Activated naive CD4-positive, alpha-beta T cell (primary cell): ENCODE results near the gene YY1.
"Not testable (repeated sequence)": the region's sequence is repeated elsewhere in the genome, so short reads cannot be mapped to it uniquely, and the experiment has no call there.

Source experiments
- DNase-seq, 4 experiments: peaks; one replicate each; lab custom pipeline; 2025; lab: John Stamatoyannopoulos, UW

The YY1 gene

DNA sequence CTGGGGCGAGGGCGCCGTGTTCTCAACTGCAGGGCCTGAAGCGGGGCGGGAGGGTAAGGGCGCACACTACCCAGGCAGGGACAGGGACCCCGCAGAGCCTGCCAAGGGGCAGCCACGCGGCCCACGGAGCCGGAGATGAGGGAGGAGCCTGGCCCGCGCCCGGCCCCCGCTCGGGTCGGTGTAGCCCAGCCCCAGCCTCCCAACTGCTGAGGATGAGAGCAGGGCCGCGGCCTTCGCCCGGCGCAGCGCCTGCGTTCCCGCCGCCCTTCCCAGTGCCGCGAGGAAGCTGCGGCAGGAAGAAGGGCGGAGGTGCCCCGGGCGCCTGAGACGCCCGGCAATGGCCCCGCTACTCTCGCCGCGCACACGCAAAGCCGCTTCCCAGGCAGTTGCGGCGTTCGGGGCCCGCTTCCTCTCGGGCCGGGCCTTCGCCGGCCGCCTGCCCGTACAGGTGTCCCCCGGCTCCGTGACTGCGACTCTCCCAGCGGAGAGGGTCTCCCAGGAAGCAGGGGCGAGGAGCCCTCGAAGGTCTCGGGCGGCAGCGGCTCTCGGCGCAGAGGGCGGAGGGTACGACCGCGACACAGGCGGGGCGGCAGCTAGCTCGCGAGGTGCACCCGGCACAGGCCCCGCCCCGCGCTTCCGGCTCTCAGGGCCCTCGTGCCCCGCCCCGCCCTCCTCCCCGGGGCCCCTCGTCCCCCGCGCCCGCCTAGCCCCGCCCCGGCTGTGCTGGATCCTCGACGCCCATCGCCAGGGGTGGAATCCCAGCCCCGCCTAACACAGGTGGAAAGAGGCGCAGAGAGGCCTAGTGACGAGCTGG, 24.8 kb upstream of the YY1 start:
- peak; percentile 74 to 93 (median 81) for DNase-seq

DNA sequence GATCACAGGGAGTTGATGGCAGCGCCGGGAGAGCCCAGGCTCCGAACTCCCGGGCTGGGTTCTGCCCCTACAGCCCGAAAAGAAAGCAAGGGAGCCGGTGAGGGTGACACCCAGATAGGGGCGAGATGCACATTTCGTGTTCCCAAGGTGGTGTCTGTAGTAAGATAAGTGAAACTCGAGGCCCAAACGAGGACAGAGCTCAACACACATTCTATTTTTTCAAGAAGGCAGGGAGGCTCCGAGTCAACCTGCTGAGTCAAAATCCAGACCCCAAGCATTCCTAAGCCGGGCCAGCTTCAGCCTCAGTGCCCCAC, 24.2 kb upstream of the YY1 start:
- DNase-seq, result no peak

DNA sequence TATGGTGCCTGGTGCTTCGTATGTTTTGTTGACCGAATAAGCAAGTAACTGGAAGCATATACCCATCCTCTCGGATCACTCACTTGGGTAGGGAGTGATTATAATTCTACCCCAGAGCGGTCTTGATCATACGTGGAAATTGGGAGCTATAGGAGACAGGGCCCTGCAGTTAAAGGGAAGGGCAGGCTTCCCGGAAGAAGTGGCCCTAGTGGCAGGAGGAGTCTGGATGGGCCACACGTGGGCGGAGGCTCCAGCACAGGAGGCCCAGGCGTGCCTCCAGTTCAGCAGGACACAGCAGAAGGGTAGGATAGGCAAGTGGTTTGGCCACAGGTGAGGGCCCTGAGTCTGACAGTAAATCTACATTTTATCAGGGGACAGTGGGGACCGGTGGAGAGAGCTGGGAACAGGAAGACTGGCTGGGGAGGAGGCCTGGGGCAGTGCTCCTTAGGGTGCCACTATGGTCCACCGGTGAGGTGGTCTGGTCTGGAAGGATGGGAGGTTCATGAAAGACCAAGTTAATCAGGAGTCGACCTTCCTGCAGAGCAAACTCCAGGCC, 23.5 kb upstream of the YY1 start:
- DNase-seq, result no peak

DNA sequence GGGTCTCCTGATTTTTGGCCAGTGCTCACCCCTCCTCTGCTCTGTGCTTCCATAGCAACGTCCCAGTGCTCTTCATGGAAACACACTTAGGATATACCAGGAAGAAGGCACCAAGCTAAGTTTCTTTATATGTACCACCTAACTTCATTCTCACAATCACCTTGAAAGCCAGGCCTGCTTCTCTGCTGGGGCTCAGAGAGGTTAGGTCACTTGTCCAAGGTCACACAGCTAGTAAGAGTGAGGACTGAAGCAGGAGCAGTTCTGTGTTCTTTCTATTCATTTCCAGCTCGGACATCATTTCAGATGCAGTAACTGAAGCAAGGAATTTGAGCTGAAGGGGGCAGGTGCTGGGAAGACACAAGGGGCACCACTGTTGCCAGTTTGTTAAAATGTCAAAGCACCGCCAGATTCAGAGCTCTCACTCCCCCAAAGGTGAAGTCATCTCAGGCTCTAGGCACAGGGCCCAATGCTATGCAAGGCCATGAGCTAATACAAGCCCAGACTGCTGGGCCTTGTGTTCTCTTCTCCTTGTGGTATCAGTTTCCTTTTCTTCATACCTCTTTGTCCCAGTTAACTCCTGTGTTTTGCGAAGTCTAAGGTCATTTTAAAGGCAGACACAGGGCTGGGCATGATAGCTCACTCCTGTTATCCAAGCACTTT, 19.7 kb upstream of the YY1 start:
- DNase-seq, result no peak

DNA sequence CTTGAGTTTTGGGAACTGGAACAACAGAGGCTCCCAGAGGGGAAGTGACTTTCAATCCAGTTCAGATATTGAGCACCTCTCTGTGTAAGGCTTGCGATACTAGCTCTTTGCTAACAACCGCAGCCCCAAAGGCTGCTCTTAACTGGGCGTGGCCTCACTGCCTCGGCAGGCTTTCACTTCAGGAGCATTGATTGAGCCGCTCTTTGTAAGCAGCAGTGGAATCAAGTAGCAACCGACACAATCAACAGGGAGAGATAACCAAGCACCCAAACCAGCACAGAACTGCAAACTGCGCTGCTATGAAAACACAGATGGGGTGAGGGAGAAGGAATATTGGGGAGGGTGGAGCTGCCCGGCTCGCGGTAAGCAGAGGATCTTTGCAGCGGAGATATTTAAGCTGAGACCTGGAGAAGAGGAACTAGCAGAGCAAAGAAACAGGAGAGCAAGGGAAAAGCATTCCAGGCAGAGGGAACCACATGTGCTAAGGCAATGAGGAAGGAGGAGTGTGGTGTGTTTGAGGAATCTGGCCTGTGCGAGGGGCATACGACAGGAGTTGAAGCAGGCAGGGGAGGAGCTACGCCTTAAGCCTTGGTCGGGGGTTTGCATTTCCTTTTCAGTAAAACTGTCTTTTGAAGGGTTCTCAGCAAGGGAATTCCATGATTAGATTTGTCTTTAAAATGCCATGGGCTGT, 17.3 kb upstream of the YY1 start:
- peak; percentile 12 to 62 (median 26) for DNase-seq

DNA sequence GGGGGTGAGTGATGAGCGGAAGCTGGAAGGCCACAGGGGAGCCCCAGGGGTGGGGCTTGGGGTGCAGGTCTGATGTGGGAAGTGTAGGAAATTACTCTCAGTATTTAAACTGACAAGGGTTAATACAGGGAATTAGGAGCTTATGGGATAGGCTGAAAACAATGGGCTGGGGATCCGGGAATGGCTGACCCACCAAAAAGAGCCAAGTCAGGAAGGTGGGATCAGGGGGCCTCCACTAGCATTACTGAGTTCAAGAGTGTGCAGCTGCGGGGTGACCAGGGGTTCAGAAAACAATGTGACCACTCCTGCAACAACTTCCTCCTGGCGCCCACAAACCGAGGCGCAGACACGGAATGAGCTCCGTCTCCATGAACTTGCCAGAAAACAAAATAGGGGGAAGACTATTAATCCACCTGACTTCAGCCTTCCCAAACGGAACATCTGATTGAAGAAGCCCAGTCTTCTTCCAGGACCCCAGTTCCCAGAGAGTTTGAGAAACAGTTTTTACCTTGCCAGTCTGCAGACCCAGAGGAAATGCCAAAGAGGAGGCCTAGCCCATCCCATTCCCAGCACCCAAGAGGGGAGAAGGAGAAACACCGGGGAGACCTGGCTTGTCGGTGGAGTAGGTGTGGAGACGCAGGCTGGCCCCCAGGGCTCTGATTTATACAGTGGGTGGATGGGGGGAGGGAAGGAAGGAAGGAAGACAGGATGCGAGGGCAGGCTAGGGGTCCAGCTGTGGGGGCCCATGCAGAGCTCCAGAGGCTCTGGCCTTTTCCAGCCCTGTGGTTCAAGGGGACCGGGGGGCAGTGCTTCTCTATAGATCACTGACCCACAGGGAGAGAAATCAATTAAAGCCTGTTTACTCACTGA, 16.5 kb upstream of the YY1 start:
- DNase-seq, result no peak

DNA sequence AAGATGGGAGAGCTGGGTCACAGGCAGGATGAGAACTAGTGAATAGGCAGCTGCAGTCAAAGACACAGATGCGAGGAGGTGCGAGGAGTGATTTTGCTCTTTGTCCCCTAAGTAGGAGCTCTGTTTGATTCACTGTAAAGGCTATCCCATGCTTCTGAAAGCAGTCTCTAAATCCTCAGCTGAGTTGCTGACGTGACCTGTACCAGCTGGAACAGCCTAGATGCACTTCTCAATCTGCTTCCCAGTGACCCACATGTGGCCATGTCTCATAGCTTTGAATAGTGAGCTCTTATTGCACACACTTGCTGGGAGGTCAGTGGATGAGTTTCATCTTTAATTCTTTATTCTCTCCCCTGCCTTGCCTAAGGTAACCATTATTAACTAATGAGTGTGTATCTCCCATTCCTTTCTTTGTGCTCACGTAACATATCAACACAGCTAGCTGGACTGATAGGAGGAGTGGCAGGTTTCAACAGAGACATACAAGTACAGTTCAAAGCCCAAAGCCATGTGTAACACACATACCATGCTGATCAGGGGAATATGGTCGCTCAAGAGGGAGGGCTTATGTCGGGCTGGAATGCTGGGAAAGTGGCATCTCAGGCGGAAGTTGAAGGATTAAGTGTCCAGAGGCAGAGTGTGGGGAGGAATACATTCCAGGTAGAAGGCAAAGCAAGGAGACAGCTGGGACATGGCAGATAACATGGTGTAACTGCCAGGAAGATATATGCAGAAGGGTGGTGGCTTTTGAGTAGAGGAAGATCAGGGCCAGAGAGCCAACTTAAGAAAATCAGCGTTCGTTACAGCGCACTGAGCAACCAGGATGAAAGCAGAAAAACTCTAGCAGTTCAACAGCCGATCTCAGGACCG, 15.4 kb upstream of the YY1 start:
- no peak for DNase-seq

DNA sequence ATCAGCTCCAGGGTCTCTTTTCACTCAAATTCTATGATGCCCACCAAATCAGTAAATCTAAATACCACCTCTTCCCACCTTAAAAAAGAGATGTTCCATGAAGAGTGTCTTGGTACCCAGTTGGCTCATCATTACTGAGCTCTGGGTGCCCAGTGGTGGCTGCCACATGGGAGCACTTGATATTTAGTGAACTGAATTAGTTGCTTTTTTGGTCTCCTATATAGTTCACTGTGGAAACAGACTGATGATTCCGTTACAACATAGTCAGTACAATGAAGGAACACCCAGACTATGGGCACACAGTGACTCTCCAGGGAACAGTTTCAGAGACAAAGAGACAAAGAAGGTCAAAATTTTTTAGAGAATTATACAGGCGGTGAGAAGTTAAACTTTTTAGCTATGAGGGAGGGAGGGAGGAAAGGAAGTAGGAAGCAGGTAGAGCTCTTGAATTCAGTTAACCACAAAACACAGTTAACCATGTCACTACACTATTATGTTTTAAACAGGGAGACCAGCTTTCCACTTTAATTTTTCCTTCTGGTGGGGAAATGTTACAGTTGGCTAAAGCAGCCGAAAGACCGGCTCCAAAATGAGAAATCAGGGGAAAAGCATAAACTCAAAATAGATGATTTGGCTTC, 14.6 kb upstream of the YY1 start:
- no peak for DNase-seq

DNA sequence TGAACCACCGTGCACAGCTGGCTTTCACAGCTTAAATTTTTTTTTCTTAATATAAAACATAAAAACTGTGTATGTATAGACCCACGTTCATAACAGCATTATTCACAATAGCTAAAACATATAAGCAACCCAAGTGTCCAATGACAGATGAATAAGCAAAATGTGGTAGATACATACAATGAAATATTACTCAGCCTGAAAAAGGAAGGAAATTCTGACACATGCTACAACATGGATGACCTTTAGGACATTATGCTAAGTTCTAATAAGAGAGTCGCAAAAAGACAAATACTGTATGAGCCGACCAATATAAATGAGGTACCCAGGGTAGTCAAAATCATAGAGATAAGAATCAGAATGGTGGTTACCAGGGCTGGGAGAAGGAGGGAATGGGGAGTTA, 13.8 kb upstream of the YY1 start:
- no peak for DNase-seq

DNA sequence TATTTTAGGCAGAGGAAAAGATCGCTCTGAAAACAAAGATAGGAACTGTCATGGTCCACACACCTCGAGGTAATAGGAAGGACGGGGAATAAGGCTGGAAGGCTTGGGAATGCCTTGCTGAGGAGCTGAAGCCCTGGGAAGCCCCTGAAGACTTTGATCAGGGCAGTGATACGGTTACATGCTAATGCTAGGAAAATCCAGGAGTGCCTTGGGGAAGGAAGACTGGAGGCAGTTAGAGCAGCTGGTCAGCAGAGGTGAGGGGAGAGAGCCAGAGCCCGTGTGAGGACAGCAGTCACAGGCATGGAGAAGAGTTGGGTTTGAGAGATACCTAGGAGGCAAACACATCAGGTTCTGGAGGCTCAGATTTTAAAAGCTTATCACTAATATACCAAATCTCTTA, 8.6 kb upstream of the YY1 start:
- no peak for DNase-seq

DNA sequence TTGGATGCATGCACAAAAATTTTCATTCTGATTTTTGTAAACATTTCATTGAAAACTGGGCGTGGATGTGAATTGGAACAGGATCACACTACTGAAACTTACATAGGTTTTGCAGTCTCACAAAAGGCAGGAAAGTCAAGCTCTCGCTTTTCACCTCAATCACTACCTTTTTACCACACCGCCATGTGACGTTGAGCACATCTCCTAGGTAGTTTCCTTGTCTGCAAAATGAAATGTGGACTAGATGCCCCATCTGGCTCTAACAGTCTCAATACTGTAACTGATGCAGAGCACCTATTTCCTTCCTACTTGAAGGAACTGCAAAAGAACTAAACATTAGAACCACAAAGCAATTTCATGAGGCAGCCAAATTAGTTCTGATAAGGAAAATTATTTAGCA, 4.4 kb upstream of the YY1 start:
- DNase-seq, result no peak

DNA sequence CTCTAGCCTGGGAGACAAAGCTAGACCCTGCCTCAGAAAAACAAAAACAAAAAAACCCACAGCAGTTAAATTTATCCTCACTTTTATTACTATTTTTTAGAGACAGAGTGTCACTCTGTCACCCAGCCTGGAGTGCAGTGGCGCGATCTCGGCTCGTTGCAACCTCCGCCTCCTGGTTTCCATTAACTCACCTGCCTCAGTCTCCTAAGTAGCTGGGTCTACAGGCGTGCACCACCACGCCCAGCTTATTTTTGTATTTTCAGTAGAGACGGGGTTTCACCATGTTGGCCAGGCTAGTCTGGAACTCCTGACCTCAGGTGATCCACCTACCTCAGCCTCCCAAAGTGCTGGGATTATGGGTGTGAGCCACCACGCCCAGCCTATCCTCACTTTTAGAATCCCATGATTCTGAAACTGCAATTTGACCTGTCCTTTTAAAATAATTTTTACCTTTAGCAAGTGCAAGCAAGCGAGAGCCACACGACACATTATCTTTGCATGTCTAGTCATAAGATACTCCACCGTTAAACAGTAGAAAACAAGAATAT, 2.6 kb upstream of the YY1 start:
- DNase-seq, result not testable (repeated sequence)

DNA sequence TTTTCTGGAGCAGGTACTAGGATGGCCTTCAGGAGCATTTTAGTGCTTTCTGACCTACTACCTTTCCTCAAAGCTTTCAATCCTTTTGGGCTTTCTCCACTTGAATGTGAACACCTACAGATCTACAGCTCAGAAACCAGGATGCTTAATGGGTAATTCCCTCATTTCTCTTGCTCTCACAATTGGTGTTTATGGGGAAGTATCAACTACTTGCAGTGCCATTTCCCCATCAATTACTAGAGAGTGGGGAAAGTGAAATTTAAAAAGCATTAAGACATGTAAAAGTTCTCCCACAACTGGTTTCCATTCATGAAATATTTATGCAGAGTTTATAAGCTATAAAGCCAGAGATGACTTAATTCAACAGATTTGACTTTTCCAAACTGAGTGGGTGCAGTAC, 2.1 kb upstream of the YY1 start:
- DNase-seq, result no peak

DNA sequence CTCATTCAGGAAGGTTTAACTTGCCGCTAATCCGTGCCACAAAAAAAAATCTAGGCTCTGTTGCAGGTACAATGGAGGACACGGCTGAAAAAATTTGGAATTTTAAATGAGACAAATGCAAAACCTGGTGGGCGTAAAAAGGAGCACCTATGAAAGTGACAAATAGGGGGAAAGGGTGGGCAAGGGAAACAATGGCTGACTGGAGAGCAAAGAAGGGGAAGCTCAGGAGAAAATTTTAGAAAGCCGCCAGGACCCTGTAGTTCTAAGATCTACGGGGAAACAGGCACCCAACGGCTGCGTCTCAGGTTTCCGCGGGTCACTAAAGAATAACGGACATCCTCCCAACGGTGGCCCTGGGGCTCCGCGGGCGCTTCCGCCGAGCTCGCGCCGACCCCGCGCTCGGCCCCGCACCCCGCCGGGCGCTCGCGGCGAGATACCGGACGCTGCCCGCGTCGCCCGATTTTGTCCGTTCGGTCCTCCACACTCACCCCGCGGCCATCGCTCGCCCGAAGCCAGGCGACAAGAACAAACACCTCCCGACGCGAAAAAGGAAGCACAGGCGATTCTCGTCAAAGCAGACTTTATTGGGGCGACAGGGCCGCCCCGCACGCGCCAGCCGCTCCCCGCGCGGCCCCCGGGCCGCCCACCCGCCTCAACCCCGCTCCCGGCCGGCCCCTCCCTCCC, 1.1 kb upstream of the YY1 start:
- DNase-seq, result peak in 3 of 4 experiments; percentile 23 to 32 (median 25)

DNA sequence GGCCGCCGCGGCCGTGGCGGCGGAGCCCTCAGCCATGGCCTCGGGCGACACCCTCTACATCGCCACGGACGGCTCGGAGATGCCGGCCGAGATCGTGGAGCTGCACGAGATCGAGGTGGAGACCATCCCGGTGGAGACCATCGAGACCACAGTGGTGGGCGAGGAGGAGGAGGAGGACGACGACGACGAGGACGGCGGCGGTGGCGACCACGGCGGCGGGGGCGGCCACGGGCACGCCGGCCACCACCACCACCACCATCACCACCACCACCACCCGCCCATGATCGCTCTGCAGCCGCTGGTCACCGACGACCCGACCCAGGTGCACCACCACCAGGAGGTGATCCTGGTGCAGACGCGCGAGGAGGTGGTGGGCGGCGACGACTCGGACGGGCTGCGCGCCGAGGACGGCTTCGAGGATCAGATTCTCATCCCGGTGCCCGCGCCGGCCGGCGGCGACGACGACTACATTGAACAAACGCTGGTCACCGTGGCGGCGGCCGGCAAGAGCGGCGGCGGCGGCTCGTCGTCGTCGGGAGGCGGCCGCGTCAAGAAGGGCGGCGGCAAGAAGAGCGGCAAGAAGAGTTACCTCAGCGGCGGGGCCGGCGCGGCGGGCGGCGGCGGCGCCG, 381 bp downstream of the YY1 start:
- DNase-seq, result peak in 1 of 4 experiments; percentile 20

DNA sequence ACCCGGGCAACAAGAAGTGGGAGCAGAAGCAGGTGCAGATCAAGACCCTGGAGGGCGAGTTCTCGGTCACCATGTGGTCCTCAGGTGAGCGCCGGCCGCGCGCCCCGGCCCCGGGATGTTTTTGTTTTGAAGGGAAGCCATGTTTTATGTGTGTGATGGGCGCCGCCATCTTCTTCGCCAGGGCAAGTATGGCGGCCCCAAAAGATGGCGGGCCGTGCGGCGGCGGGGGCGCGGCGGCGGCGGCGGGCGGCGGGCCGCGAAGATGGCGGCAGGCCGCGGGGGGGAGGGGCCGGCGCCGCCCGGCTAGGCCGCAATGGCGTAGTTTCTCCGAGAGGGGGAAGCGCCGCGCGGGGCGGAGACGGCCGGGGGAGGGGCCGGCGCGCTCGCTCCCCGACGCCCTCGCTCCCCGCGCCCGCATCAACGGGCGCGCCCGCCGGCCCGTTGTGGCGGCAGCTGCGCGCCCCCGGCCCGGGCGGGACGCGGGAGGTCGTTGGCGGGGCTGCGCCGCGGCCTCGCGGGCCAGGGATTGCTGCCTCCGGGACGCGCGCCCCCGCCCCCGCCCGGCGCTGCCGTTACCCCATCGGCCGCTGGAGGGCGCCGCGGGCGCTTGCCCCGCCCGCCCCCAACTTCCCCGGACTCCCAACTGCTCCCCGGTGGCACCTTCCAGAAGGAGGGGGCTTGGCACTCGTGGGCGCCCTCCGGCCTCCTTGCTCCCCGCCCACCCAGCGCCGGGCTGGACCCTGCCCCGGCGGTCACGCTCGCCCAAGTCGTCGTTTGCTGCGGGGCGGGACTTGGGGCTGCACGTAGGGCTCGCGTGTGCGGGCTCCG, 1.1 kb downstream of the YY1 start:
- DNase-seq, result peak; percentile 59 to 88 (median 71)

DNA sequence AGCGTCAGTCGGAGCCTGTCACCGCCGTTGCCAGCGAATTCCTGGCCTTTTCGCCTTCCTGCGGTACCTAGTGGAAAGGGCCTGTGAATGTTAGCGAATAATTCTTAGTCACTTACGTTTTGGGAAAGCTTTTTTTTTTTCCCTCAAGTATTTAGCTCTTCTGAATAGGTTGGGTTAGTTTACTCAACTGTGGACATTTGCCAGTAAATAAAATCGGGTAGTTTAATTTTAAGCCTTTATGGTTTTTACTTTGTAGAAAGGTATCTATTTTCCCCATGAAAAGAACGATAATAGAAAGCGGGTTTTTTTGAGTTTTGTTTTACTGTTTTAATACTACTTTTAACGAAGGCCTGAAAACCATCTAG, 1.7 kb downstream of the YY1 start:
- no peak for DNase-seq

DNA sequence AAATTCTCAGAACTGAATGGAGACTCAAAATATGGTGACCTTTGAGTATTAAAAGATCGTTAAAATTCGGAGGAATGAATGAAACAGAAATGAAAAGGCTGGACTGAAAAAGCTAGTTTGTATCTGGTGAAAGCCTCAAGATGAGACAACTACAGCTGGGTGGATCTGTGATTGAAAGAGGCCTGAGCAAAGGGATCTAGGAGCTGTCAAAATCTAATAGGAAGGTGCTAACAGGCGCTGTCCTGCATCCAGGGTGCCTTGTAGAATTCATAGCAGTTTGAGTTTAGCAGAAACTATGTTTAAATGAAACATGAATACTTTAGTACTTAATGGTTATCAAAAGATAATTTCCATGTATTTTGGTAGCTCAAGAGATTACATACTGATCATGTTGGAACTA, 2.3 kb downstream of the YY1 start:
- DNase-seq, result no peak
